IPS-15b (cell line): ENCODE measurements around the gene DCAF4.
"Not testable (repeated sequence)": the region's sequence is repeated elsewhere in the genome, so short reads cannot be mapped to it uniquely, and the experiment has no call there.

ENCODE experiments used
- H3K27me3 ChIP-seq: one replicate; pipeline ENCODE4 v1.6.1; 2013; ENCODE audit warnings: low read length; ENCODE audit not compliant: control insufficient read depth, insufficient read depth
- H3K36me3 ChIP-seq: one replicate; pipeline ENCODE4 v1.6.1; 2013; ENCODE audit warnings: low read length; ENCODE audit not compliant: control insufficient read depth, insufficient read depth
- H3K4me1 ChIP-seq: one replicate; pipeline ENCODE4 v1.6.1; 2013; ENCODE audit warnings: mild to moderate bottlenecking, low read length; ENCODE audit not compliant: control insufficient read depth, insufficient read depth
- H3K4me3 ChIP-seq: one replicate; pipeline ENCODE4 v1.5.1; 2013; ENCODE audit warnings: low read depth, low read length
- H3K9ac ChIP-seq: one replicate; pipeline ENCODE4 v1.6.1; 2013; ENCODE audit warnings: low read depth, mild to moderate bottlenecking, low read length
- H3K9me3 ChIP-seq: one replicate; pipeline ENCODE4 v1.6.1; 2013; ENCODE audit warnings: mild to moderate bottlenecking, low read length; ENCODE audit not compliant: control insufficient read depth, insufficient read depth

Gene DCAF4

GRCh38 chr14:72961579-72962335, 35.5 kb downstream of the DCAF4 start:
- Histone ChIP-seq H3K9me3 (no peaks in the 10 kb centered on the region), H3K27me3 (no peaks in the 10 kb centered on the region), H3K4me3 (no peak overlapping the region), H3K36me3 (peaks cover 29% of the 10 kb centered on the region), H3K4me1 (no peaks in the 10 kb centered on the region), H3K9ac (no peak overlapping the region)

- H3K27me3 ChIP-seq, H3K4me1 ChIP-seq: not testable (repeated sequence)
These were observed 36.1 kb downstream of the DCAF4 start for GRCh38 chr14:72962336-72962754.

GRCh38 chr14:72962829-72963312, 36.6 kb downstream of the DCAF4 start:
- Histone ChIP-seq H3K36me3 (peaks cover 28% of the 10 kb centered on the region), H3K4me1 (no peaks in the 10 kb centered on the region), H3K9me3 (no peaks in the 10 kb centered on the region), H3K27me3 (no peaks in the 10 kb centered on the region), H3K9ac (no peak overlapping the region), H3K4me3 (no peak overlapping the region)

More at GRCh38 chr14:72962336-72962754, 36.1 kb downstream of the DCAF4 start:
- H3K9ac ChIP-seq, H3K4me3 ChIP-seq, H3K9me3 ChIP-seq: not testable (repeated sequence)
- peaks cover 28% of the 10 kb centered on the region for H3K36me3 ChIP-seq

GRCh38 chr14:72965249-72965648, 39.0 kb downstream of the DCAF4 start:
- no peaks in the 10 kb centered on the region for H3K9me3 ChIP-seq
- no peaks in the 10 kb centered on the region for H3K4me1 ChIP-seq
- H3K27me3 ChIP-seq: no peaks in the 10 kb centered on the region
- peaks cover 13% of the 10 kb centered on the region for H3K36me3 ChIP-seq
- no peak overlapping the region for H3K4me3 ChIP-seq
- H3K9ac ChIP-seq: no peak overlapping the region

- Histone ChIP-seq H3K9ac (no peak overlapping the region), H3K27me3 (no peaks in the 10 kb centered on the region), H3K4me1 (no peaks in the 10 kb centered on the region), H3K4me3 (no peak overlapping the region), H3K9me3 (no peaks in the 10 kb centered on the region), H3K36me3 (peaks cover 14% of the 10 kb centered on the region)
These were observed 39.8 kb downstream of the DCAF4 start for GRCh38 chr14:72966038-72966437.

GRCh38 chr14:72968316-72968715, 42.1 kb downstream of the DCAF4 start:
- Histone ChIP-seq H3K9me3 (no peaks in the 10 kb centered on the region), H3K36me3 (peaks cover 14% of the 10 kb centered on the region), H3K27me3 (no peaks in the 10 kb centered on the region), H3K4me1 (no peaks in the 10 kb centered on the region), H3K9ac (no peak overlapping the region), H3K4me3 (no peak overlapping the region)

- H3K9me3 ChIP-seq: no peaks in the 10 kb centered on the region
- no peaks in the 10 kb centered on the region for H3K27me3 ChIP-seq
- no peaks in the 10 kb centered on the region for H3K4me1 ChIP-seq
- H3K4me3 ChIP-seq: no peak overlapping the region
- peaks cover 21% of the 10 kb centered on the region for H3K36me3 ChIP-seq
- no peak overlapping the region for H3K9ac ChIP-seq
These were observed 43.9 kb downstream of the DCAF4 start for GRCh38 chr14:72970058-72970630.

GRCh38 chr14:72970824-72971434, 44.7 kb downstream of the DCAF4 start:
- Histone ChIP-seq H3K9ac (no peak overlapping the region), H3K36me3 (peaks cover 25% of the 10 kb centered on the region), H3K4me3 (no peak overlapping the region), H3K9me3 (no peaks in the 10 kb centered on the region), H3K4me1 (no peaks in the 10 kb centered on the region), H3K27me3 (no peaks in the 10 kb centered on the region)

- Histone ChIP-seq H3K9me3 (no peaks in the 10 kb centered on the region), H3K27me3 (no peaks in the 10 kb centered on the region), H3K36me3 (peaks cover 26% of the 10 kb centered on the region), H3K9ac (no peak overlapping the region), H3K4me3 (no peak overlapping the region), H3K4me1 (no peaks in the 10 kb centered on the region)
These were observed 48.4 kb downstream of the DCAF4 start for GRCh38 chr14:72974661-72975060.

GRCh38 chr14:72975770-72976169, 49.5 kb downstream of the DCAF4 start:
- Histone ChIP-seq H3K9ac (no peak overlapping the region), H3K4me3 (no peak overlapping the region), H3K36me3 (peaks cover 22% of the 10 kb centered on the region), H3K9me3 (no peaks in the 10 kb centered on the region), H3K27me3 (no peaks in the 10 kb centered on the region), H3K4me1 (peaks cover 3% of the 10 kb centered on the region)

GRCh38 chr14:72978856-72979255, 52.6 kb downstream of the DCAF4 start:
- Histone ChIP-seq H3K9ac (no peak overlapping the region), H3K27me3 (no peaks in the 10 kb centered on the region), H3K4me3 (no peak overlapping the region), H3K36me3 (peaks cover 19% of the 10 kb centered on the region), H3K4me1 (peaks cover 10% of the 10 kb centered on the region), H3K9me3 (no peaks in the 10 kb centered on the region)

- H3K4me3 ChIP-seq: no peak overlapping the region
- H3K27me3 ChIP-seq: no peaks in the 10 kb centered on the region
- no peak overlapping the region for H3K9ac ChIP-seq
- peaks cover 10% of the 10 kb centered on the region for H3K4me1 ChIP-seq
- peaks cover 8% of the 10 kb centered on the region for H3K36me3 ChIP-seq
- H3K9me3 ChIP-seq: no peaks in the 10 kb centered on the region
These were observed 54.6 kb downstream of the DCAF4 start for GRCh38 chr14:72980863-72981262.
